GM12878 (cell line): ENCODE measurements around the gene NUP210. TPM values are rescaled to one million over a fixed set of nuclear protein-coding genes. Genes with fewer than 3 reads are reported as not detected.

ENCODE experiments used
- ATAC-seq: fragments of 200-7000 bp; cut with Tn5 transposase; 3 replicates; pipeline ENCODE4 v1.9.1; 2020; ENCODE audit warnings: mild to moderate bottlenecking, moderate library complexity
- BruUV-seq: library from RNA; stranded (reverse); fragments of 400-500 nt; replicated peaks from 2 replicates; lab custom pipeline; 2021; lab: Mats Ljungman, UMichigan
- CTCF ChIA-PET: fragments of 300-600 bp; sonication (Branson Sonifier 250); formaldehyde crosslinking; extraction: SDS; loops from one replicate; lab custom pipeline; 2021; ENCODE audit warnings: inconsistent platforms; lab: Yijun Ruan, JAX
- POLR2A ChIA-PET: fragments of 350-600 bp; formaldehyde crosslinking; extraction: SDS; loops from one replicate; lab custom pipeline; 2021; ENCODE audit warnings: inconsistent platforms; lab: Charles Lee
- RAD21 ChIA-PET: fragments of 300-600 bp; sonication (Branson Sonifier 250); formaldehyde crosslinking; loops from one replicate; lab custom pipeline; 2023; ENCODE audit warnings: antibody characterized with exemption; ENCODE audit not compliant: unreplicated experiment; lab: Charles Lee
- SMC1A ChIA-PET: fragments of 300-600 bp; sonication (Branson Sonifier 250); formaldehyde crosslinking; loops from one replicate; lab custom pipeline; 2023; ENCODE audit not compliant: unreplicated experiment, uncharacterized antibody; lab: Charles Lee
- DNase-seq: peaks from one replicate; pipeline ENCODE4 v3.0.0-alpha.2; 2011; ENCODE audit warnings: low read depth, low spot score
- FAIRE-seq: peaks from 3 replicates; lab custom pipeline; 2011; peaks lifted over from hg19 to GRCh38; lab: Jason Lieb, UNC
- H2AFZ ChIP-seq: 2 replicates; pipeline ENCODE4 v1.6.0; 2011; ENCODE audit warnings: low read depth, low read length, control low read depth; ENCODE audit not compliant: control insufficient read depth
- H3K27ac ChIP-seq: 2 replicates; pipeline ENCODE4 v1.5.1; 2011; ENCODE audit warnings: control low read depth; ENCODE audit not compliant: control insufficient read depth, insufficient read depth
- H3K27me3 ChIP-seq, 2 experiments: replicated peaks in 1 of 2; 2 replicates each; pipeline versions ENCODE4 v1.6.0 to v1.6.1; 2011; ENCODE audit warnings: low read length in 1 of 2; ENCODE audit not compliant: control insufficient read depth in 2 of 2, insufficient read depth in 2 of 2
- H3K36me3 ChIP-seq, 2 experiments: 2 replicates each; pipeline ENCODE4 v1.5.1; 2011; ENCODE audit warnings: low read length in 1 of 2; ENCODE audit not compliant: control insufficient read depth in 2 of 2, insufficient read depth in 2 of 2
- H3K4me1 ChIP-seq: 2 replicates; pipeline ENCODE4 v1.6.1; 2011; ENCODE audit warnings: mild to moderate bottlenecking, low read length, moderate library complexity, mixed read lengths; ENCODE audit not compliant: control insufficient read depth, insufficient read depth
- H3K4me2 ChIP-seq: 2 replicates; pipeline ENCODE4 v1.6.0; 2011; ENCODE audit warnings: control low read depth; ENCODE audit not compliant: control insufficient read depth, insufficient read depth
- H3K4me3 ChIP-seq: fragments of 200-600 bp; sonication (generic); 2 replicates; pipeline ENCODE4 v1.5.1; 2016
- H3K79me2 ChIP-seq: 2 replicates; pipeline ENCODE4 v1.6.0; 2011; ENCODE audit warnings: low read length; ENCODE audit not compliant: control insufficient read depth, insufficient read depth
- H3K9ac ChIP-seq: 2 replicates; pipeline ENCODE4 v1.8.0; 2011; ENCODE audit warnings: low read length, control low read depth, mixed read lengths; ENCODE audit not compliant: control insufficient read depth, insufficient read depth
- H3K9me3 ChIP-seq: replicated peaks from 3 replicates; pipeline ENCODE4 v1.5.1; 2011; ENCODE audit warnings: mild to moderate bottlenecking, low read length; ENCODE audit not compliant: control insufficient read depth, insufficient read depth
- H4K20me1 ChIP-seq: 2 replicates; pipeline ENCODE4 v1.6.0; 2011; ENCODE audit not compliant: control insufficient read depth, insufficient read depth
- BCL11A ChIP-seq: IDR thresholded peaks from 2 replicates; pipeline ENCODE4 v1.6.1; 2011; ENCODE audit warnings: low read depth, low read length
- CBX3 ChIP-seq: fragments of 200-600 bp; sonication (generic); IDR thresholded peaks from 2 replicates; pipeline ENCODE4 v1.6.1; 2016; ENCODE audit warnings: low read depth, borderline replicate concordance
- GABPA ChIP-seq: IDR thresholded peaks from 2 replicates; pipeline ENCODE4 v1.6.1; 2014; ENCODE audit warnings: antibody characterized with exemption, low read depth, mild to moderate bottlenecking, inconsistent platforms
- HCFC1 ChIP-seq: fragments of 150-350 bp; IDR thresholded peaks from 2 replicates; pipeline ENCODE4 v1.6.1; 2014; ENCODE audit warnings: low read length
- KDM1A ChIP-seq: fragments of 200-600 bp; sonication (generic); IDR thresholded peaks from 2 replicates; pipeline ENCODE4 v1.6.1; 2016; ENCODE audit warnings: borderline replicate concordance
- MTA2 ChIP-seq: fragments of 450-650 bp; IDR thresholded peaks from 2 replicates; pipeline ENCODE4 v1.6.1; 2016; ENCODE audit warnings: low read depth, mild to moderate bottlenecking, moderate library complexity
- NRF1 ChIP-seq: conservative IDR thresholded peaks from 2 replicates; pipeline ENCODE4 v1.6.1; 2011; ENCODE audit warnings: mild to moderate bottlenecking, low read depth, low read length, improper control_type of control experiment
- RELA ChIP-seq: fragments of 450-650 bp; IDR thresholded peaks from 2 replicates; pipeline ENCODE4 v1.8.0; 2014; ENCODE audit warnings: borderline replicate concordance; ENCODE audit not compliant: partially characterized antibody
- SIN3A ChIP-seq: IDR thresholded peaks from 2 replicates; pipeline ENCODE4 v1.6.1; 2012; ENCODE audit warnings: low read depth, low read length, improper control_type of control experiment
- SMARCA5 ChIP-seq: fragments of 450-650 bp; IDR thresholded peaks from 2 replicates; pipeline ENCODE4 v1.6.1; 2017; ENCODE audit warnings: mild to moderate bottlenecking
- SPI1 ChIP-seq: IDR thresholded peaks from 2 replicates; pipeline ENCODE4 v1.6.1; 2011; ENCODE audit warnings: low read depth, mild to moderate bottlenecking, low read length, moderate library complexity, borderline replicate concordance; ENCODE audit not compliant: insufficient read depth
- STAT3 ChIP-seq: IDR thresholded peaks from 2 replicates; pipeline ENCODE4 v1.6.1; 2011; ENCODE audit warnings: low read depth, low read length, improper control_type of control experiment
- TCF7 ChIP-seq: IDR thresholded peaks from 2 replicates; pipeline ENCODE4 v1.6.1; 2014; ENCODE audit warnings: antibody characterized with exemption, borderline replicate concordance
- WGBS: methylation state at CpG from one replicate; pipeline ENCODE4 v1.1.6; 2016; ENCODE audit warnings: low lambda C conversion rate; ENCODE audit not compliant: insufficient replicate concordance, insufficient coverage; ENCODE audit errors: missing lambda C conversion rate; 5-methylcytosine and 5-hydroxymethylcytosine counted together
- in situ Hi-C: fragments of 300-500 bp; cut with MboI; formaldehyde crosslinking; loops from 9 replicates; pipeline ENCODE4 v1.14.3; 2018; ENCODE audit warnings: mixed read lengths
- intact Hi-C: fragments of 100-400 bp; cut with micrococcal nuclease; formaldehyde crosslinking; loops from one replicate; pipeline ENCODE4 v1.14.2; 2022; ENCODE audit not compliant: unreplicated experiment
- polyA plus RNA-seq, 11 experiments: library from polyadenylated mRNA; depleted of rRNA in 4 of 11; unstranded in 6 of 11; stranded (reverse) in 5 of 11; fragments of >200 nt; fragmentation: Nextera tagmentation in 4 of 11; fragmentation: Illumina TruSeq in 1 of 11; extraction: Ambion mirVana in 4 of 11; extraction: Trizol in 1 of 11; gene quantifications; 1 replicate in 1 of 11; 2 replicates in 10 of 11; pipeline versions ENCODE4 v1.2.1 to v1.2.3, GENCODE V29; 2011 to 2016; ENCODE audit warnings: inconsistent platforms in 2 of 11, missing spikeins in 2 of 11, low read depth in 1 of 11
- total RNA-seq, 4 experiments: library from RNA; depleted of rRNA in 3 of 4; stranded (reverse); fragments of >200 nt in 3 of 4; fragmentation: Illumina TruSeq in 1 of 4; extraction: Trizol in 1 of 4; gene quantifications; 2 replicates each; pipeline versions ENCODE4 v1.2.1 to v1.2.3, GENCODE V29; 2013 to 2021
- TF ChIP-seq, protein P1 (sequence below): IDR thresholded peaks from 2 replicates; pipeline ENCODE4 v1.6.1; 2012; ENCODE audit warnings: low read depth, low read length, improper control_type of control experiment
- TF ChIP-seq, protein P2 (sequence below): fragments of 450-650 bp; IDR thresholded peaks from 2 replicates; pipeline ENCODE4 v1.6.1; 2017; ENCODE audit warnings: mild to moderate bottlenecking, moderate library complexity
- TF ChIP-seq, protein P3 (sequence below): fragments of 450-650 bp; IDR thresholded peaks from 2 replicates; pipeline ENCODE4 v1.6.1; 2018; ENCODE audit warnings: mild to moderate bottlenecking, low read depth, moderate library complexity; ENCODE audit not compliant: partially characterized antibody
- TF ChIP-seq, protein P4 (sequence below): fragments of 450-650 bp; IDR thresholded peaks from 2 replicates; pipeline ENCODE4 v1.6.1; 2017; ENCODE audit warnings: borderline replicate concordance

The NUP210 gene
- total and polyA plus RNA-seq, 10 of the 15 experiments (the other 5 are each of a cell fraction or from before 2014, with no cell fraction given), result 2.9 to 150 (median 76.0) TPM

DNA sequence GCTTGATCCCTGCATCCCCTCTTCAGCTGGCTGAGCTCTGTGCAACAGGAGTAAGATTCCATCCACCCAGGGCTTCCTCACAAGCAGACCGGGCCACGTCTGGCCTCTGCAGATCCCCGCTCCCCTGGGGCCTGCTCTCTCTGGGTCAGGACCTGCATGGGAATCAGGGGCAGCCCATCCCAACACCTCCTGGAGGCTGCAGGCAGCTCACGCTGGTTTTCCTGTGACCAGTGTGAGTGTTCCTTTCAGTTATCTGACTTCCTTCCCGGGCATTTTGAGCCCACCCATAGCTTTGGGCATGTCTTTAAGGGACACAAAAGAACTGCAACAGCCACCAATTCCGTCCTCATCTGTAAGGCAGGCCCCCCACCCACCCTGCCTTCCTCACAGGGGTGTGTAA is 16.3 kb downstream of the NUP210 start:
- ATAC-seq (no peak), FAIRE-seq (no peak), DNase-seq (no peak)
- TF ChIP-seq SMARCA5, result no peak
- TF ChIP-seq, protein P1, sequence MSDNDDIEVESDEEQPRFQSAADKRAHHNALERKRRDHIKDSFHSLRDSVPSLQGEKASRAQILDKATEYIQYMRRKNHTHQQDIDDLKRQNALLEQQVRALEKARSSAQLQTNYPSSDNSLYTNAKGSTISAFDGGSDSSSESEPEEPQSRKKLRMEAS, result no peak
- no peak for TF ChIP-seq GABPA
- no peak for TF ChIP-seq MTA2
- no peak for TF ChIP-seq CBX3
- TF ChIP-seq STAT3, result no peak
- TF ChIP-seq, protein P2, sequence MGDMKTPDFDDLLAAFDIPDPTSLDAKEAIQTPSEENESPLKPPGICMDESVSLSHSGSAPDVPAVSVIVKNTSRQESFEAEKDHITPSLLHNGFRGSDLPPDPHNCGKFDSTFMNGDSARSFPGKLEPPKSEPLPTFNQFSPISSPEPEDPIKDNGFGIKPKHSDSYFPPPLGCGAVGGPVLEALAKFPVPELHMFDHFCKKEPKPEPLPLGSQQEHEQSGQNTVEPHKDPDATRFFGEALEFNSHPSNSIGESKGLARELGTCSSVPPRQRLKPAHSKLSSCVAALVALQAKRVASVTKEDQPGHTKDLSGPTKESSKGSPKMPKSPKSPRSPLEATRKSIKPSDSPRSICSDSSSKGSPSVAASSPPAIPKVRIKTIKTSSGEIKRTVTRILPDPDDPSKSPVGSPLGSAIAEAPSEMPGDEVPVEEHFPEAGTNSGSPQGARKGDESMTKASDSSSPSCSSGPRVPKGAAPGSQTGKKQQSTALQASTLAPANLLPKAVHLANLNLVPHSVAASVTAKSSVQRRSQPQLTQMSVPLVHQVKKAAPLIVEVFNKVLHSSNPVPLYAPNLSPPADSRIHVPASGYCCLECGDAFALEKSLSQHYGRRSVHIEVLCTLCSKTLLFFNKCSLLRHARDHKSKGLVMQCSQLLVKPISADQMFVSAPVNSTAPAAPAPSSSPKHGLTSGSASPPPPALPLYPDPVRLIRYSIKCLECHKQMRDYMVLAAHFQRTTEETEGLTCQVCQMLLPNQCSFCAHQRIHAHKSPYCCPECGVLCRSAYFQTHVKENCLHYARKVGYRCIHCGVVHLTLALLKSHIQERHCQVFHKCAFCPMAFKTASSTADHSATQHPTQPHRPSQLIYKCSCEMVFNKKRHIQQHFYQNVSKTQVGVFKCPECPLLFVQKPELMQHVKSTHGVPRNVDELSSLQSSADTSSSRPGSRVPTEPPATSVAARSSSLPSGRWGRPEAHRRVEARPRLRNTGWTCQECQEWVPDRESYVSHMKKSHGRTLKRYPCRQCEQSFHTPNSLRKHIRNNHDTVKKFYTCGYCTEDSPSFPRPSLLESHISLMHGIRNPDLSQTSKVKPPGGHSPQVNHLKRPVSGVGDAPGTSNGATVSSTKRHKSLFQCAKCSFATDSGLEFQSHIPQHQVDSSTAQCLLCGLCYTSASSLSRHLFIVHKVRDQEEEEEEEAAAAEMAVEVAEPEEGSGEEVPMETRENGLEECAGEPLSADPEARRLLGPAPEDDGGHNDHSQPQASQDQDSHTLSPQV, result no peak
- TF ChIP-seq HCFC1, result no peak
- TF ChIP-seq TCF7, result no peak
- no peak for TF ChIP-seq SPI1
- no peak for TF ChIP-seq NRF1
- TF ChIP-seq, protein P3, sequence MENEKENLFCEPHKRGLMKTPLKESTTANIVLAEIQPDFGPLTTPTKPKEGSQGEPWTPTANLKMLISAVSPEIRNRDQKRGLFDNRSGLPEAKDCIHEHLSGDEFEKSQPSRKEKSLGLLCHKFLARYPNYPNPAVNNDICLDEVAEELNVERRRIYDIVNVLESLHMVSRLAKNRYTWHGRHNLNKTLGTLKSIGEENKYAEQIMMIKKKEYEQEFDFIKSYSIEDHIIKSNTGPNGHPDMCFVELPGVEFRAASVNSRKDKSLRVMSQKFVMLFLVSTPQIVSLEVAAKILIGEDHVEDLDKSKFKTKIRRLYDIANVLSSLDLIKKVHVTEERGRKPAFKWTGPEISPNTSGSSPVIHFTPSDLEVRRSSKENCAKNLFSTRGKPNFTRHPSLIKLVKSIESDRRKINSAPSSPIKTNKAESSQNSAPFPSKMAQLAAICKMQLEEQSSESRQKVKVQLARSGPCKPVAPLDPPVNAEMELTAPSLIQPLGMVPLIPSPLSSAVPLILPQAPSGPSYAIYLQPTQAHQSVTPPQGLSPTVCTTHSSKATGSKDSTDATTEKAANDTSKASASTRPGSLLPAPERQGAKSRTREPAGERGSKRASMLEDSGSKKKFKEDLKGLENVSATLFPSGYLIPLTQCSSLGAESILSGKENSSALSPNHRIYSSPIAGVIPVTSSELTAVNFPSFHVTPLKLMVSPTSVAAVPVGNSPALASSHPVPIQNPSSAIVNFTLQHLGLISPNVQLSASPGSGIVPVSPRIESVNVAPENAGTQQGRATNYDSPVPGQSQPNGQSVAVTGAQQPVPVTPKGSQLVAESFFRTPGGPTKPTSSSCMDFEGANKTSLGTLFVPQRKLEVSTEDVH, result no peak
- TF ChIP-seq KDM1A, result no peak
- TF ChIP-seq SIN3A, result no peak
- no peak for TF ChIP-seq BCL11A
- TF ChIP-seq, protein P4, sequence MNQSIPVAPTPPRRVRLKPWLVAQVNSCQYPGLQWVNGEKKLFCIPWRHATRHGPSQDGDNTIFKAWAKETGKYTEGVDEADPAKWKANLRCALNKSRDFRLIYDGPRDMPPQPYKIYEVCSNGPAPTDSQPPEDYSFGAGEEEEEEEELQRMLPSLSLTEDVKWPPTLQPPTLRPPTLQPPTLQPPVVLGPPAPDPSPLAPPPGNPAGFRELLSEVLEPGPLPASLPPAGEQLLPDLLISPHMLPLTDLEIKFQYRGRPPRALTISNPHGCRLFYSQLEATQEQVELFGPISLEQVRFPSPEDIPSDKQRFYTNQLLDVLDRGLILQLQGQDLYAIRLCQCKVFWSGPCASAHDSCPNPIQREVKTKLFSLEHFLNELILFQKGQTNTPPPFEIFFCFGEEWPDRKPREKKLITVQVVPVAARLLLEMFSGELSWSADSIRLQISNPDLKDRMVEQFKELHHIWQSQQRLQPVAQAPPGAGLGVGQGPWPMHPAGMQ, result no peak
- TF ChIP-seq RELA, result no peak
- no peaks in the 10 kb centered on the region for H3K27me3 ChIP-seq
- 97% methylated on average over 6 of the region's 6 CpGs for WGBS
- ChIA-PET RAD21 (no interaction called here), POLR2A (no interaction called here), CTCF (interaction anchor here (5.2 kb wide), 1 partner anchor 14 kb away, joined by 34 read pairs; no protein-coding TSS in a partner anchor), SMC1A (interaction anchor here (1.1 kb wide), 1 partner anchor 15 kb away, joined by 3 read pairs; no protein-coding TSS in a partner anchor)
- no peak overlapping the region for H2AFZ ChIP-seq
- H3K4me3 ChIP-seq, result no peak overlapping the region
- no peak overlapping the region for H3K9ac ChIP-seq
- peaks cover 61% of the 10 kb centered on the region for H3K79me2 ChIP-seq
- H3K27ac ChIP-seq, result no peak overlapping the region
- in situ Hi-C loops (no loop called here), intact Hi-C loops (no loop called here)
- peaks cover 5 to 11% of the 10 kb centered on the region in 2 experiments; a peak in 3 of 4 replicates for H3K36me3 ChIP-seq
- peaks cover 4% of the 10 kb centered on the region for H3K9me3 ChIP-seq
- no peaks in the 10 kb centered on the region for H3K4me1 ChIP-seq
- no TSS peak for BruUV-seq
- H3K4me2 ChIP-seq, result no peak overlapping the region
- peaks cover 5% of the 10 kb centered on the region for H4K20me1 ChIP-seq
